ENCODE measurements around the gene STXBP5.

The STXBP5 gene

DNA sequence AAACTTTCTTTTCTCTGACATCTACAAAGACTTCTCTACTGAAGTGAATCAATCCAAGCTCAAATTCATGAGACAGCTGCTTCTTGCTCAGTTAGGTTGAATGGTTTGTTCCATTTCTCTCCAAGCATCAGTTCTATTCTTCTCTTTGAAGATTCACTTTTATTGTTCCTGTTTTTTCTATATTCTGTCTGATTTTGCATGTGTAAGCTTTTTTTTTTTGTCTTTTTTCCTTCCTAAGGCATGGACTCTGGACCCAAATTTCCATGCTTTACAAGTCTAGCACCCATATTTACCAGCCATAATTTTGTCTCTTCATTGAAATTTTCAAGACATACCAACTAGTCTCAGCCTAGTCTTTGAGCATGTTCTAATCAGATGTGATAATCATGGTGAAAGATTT is 25.9 kb upstream of the STXBP5 start:
- no peak for DNase-seq

DNA sequence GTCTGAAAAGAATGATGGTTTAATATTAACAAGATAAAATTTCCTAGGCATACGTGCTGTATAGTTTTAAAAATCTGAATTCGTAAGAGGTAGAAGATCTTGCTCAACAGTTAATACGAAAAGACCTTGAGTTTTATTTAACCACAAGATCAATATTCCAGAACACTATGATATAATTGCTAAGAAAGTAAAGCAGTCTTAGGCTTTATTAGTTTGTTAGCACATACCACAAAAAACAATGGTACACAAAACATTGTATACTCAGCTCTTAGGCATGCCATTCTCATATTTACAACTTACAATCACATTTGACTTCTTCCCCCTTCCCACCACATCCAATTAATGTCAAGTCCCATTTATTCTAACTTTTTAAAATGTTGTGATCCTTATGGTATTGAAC is 24.4 kb upstream of the STXBP5 start:
- DNase-seq = no peak

DNA sequence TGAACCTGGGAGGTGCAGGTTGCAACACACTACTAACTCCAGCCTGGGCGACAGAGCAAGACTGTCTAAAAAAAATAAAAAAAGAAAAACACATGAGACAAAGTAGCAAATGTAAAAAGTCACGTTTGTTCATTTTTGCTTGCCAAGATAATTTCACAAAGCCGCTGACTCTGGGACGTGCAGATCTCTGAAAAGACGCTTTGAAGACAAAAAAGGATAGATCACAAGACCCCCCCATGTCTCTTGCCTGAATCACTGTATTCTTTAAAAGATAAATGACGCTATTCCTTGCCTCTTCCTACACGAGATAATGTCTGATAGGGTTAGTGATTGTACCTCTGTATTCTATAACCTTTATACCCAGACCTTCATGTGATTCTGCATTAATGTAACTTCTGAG is 23.3 kb upstream of the STXBP5 start:
- DNase-seq = no peak

DNA sequence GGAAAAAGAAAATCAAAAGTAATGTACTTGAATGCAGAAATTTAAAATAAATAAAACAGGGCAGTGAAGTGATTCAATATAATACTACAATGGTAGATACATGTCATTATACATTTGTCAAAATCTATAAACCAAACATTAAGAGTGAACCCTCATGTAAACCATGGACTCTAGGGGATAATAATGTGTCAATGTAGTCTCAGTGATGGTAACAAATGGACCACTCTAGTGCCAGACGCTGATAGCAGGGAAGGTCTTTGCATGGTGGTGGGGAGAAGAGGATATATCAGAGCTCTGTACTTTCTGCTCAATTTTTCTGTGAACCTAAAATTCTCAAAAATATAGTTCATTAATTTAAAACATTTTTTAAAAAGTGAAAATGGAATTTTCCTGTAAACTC is 19.8 kb upstream of the STXBP5 start:
- no peak for DNase-seq

DNA sequence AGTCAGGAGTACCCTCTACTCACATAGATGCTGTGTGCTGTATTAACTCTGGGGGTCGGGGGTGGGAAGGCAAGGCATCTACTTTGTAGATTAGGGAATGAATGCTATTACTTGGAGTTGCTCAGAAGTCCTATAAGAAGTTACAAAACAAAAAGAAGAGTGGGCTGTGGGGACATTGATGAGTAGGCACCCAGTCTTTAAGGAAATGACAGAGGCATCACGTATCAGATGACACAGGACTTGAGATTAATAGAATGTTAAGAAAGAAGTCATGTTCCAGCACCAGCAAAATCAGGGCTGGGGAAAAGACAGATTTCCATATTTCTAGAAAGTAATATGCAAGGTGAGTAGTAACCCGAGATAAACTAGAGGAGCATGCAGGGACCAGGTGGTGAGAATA is 19.0 kb upstream of the STXBP5 start:
- no peak for DNase-seq

DNA sequence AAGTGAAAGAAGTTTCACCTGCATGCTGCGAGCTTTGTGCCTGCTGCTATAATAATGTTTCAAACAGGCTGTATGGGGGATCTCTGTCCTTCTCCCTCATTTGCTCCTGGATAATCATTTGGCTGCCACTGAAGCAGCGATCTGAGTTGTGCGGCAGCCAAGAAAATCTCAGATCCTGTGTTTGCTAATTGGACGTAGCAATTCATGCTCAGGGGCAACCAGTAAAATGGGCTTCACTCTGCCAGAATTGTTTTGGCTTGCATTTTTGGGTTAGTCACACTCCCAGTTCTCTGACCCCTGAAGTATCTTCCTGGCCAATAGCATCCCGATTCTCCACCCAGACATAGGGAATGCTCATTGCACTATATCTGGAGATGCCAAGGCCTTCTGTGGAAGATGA is 13.7 kb upstream of the STXBP5 start:
- no peak for DNase-seq

DNA sequence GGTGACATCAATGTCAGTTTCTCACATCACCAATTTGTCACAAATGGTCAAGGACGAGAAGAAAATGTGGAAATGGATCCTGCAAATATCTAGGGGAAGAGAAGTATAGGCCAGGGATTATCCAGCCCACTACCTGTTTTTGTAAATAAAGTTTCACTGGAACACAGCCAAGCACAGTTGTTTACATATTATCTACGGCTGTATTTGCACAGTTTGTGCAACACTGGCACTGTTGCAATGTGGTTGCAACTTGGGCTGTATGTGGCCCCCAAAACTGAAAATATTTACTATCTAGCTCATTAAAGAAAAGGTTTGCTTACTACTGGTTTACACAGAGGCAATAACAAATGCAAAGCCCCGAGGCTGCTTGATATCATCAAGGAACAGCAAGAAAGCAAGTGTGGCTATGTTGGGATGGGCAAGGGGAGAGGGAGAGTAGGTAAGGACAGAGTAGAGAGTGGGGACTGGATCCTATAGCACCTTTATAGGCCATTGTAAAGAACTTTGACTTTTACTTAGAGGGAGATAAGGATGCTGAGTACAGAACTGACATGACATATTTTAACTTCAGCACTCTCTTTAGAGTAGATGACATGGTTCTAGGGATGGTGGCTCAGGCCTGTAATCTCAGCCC is 11.8 kb upstream of the STXBP5 start:
- DNase-seq = no peak

DNA sequence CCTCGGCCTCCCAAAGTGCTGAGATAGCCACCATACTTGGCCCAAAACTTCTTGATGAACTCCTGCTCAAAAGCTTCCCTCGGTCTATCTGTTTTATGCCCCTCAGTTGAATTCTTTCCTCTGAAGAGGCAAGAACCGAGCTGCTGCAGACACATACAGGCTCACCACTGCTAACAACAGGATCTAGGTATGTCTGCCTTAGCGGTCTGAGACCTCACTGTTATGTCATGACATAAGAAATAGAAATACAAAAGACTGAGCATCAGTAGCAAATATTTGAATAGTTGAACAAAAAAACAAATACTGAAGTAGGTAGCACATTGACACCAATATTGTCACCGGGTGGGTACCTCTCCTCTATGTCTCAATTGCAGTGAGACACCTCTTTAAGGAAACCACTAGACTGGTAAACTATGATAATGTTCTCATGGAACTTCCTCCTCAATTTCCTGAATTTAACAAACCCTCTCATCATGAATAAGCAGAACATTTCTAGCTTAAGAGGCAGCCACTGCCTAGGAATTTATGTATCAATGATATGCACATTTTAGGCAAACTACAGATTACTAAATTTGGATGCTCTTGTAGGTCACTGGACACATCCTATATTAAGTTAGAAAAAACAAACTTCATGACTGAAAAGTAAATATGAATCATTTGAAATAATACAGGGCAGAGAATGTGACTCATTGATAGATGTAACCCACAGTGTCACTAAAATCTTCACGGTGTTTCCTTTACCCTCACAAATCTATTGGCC is 9.4 kb upstream of the STXBP5 start:
- DNase-seq = no peak

DNA sequence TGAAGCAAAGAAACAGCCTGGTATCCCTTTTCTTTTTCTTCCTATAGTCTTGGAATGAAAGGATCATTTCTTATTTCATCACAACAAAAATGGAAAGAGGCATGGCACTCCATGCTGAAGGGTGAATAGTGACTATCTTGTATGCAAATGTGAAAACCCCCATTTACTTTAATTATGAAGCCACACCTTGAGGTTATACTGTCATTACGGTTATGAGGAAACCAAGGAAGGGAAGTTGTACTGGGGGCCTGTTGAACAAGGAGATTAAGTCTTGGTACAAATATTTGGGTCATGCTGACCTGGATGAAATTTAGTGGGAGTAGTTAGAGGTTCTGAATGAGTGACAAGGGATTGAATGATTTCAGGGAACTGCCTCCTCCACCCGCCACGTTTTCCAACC is 8.7 kb upstream of the STXBP5 start:
- no peak for DNase-seq

DNA sequence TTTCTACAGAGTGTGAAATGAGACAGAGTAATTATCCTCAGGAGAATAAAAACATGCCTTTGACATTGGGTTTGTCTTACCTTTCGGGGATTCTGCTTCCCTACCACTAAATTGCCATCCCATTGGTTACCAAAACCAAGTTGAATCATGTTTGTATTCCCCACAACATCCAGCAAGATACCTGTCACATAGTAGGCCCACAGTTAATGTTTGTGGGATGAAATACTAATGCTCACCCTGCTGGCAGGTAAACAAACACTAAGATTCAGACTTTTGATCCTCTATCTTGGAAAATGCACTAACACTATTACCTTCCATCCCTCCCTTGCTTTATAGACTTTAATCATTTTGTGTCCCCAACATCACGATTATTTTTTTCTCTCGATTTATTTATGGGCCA is 8.2 kb upstream of the STXBP5 start:
- no peak for DNase-seq

DNA sequence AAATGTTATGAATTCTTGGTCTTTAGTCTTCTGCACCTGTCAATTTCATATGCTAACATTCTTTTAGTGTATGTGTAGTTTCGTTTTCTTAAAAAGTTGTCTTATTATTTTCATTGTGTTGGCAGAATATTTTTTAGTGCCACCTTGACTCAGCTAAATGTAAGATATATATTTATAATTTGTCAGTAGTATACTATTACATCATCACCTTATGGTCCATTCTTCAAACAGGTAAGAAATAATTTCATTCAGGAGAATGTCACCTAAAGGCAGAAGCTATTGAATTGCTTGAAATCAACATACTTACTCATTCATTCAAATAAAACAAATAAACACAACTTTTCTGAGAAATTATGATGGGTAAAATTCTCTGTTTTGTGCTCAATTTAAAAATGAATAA is 3.5 kb upstream of the STXBP5 start:
- no peak for DNase-seq

DNA sequence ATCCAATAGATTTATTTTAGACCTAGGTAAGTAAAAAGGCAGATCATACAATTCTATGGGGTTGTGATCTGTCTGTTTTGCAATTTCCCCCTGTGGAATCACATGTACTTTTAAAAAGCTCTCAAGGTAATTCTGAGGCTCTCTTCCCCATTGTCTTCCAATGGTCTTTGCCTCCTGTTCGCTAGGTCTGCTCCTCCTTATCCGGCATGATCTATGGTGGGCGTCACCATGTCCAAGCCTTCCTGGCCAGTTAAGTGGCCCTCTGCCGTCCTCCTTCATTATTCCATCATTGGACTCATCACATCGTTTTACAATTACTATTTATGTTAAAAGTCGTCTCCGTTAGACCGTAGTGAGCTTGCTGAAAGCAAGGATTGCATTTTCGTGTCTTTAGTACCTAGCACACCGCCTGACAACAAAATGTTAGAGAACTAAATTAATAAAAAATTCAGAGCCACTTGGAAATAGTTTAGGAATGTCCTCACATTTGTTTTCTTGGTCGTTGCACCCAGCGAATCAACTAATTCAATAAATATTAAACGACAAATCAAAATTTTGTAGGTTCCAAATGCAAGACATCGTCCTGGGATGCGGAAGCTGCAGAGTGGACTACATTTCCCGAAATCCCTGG is 2.2 kb upstream of the STXBP5 start:
- peak; percentile 60 for DNase-seq

DNA sequence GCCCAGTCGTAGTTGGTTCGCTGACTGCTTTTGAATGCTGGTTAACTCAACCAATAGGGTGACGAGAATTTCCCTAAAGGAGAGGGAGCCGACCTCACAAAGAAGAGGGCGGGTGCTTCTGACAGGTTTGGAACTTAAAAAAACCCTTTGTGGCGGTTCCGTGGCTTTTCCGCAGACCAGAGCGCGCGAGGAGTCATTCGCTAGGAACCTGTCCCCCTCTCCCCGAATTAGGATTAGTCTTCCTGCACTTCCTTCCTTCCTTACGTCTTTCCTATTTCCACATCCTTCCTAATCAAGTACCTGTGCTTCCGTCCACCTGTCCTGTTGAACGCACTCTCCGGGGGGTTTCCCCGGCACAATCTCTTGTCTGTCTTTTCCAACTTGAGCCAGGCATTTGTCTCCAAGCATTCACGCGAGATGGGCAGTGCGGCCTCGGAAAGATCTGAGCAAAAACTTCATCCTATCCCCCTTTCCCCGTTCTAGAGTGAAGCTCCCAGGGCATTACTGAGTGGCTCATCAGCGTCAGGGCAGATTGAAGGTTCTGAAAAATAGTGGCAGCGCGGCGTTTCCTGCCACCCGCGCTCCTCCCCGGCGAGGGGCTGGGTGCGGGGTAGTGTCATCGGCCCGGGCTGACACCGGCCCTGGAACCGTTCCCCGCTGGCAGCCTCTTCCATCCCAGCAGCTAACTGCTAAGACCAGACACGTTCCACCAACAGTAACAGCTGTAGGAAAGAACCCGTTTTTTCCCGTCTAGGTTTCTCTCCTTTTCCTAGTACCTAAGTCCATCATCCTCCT is 1.5 kb upstream of the STXBP5 start:
- DNase-seq = peak; percentile 85

DNA sequence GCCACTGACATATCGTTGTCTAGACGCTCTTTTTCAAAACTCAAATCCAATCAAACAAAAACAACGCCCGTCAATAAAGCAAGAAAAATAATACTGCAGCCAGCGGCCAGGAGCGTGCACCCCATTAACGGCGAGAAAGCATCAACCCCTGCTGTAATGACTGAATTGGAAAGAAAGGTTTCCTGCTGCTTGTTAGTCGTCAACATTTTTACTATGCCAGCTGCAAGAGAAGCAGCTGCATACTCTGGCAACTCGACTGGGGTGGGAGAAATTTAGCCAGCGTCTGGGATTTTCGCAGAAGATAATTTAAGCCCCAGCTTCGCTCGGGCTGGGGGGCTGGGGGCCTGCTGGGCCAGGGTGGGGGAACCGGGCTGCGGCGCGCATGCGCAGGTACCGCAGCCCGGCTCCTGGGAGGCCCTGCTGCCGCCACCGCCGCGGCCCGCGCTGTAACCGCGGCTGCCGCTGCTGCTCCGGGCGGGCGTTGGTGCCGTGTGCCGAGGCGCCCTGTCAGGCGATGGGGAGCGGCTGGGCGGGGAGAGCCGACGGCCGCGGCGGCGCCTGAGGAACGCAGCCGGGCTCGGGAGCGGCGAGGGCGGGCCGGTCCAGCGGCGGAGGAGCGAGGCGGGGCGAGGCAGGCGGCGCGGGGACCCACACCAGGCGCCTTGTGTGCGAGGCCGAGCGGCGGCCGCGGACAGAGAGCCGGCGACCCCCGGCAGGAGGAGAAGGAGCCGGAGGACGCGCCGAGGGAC is 732 bp upstream of the STXBP5 start:
- DNase-seq = peak; percentile 84

DNA sequence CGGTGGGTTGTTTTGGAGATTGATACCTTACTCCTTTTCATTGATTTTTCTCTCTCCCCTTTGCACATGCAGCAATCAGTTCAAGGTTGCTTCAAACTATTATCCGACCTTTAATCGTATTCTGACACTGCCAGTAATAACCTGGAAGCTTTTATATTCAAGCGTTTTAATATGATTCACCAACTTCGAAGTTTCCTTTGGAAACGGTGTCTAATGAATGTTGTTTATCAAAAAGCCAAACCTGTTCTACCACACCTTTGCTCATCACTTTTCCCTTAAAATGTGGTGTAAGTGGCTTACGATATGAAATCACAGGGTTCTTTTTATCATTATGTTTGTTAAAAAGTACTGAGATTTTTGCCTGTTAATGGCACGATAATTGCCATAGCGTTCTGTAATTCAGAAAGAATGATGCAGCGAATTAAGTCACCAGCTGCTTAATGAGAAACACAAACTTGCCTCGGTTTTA is 660 bp downstream of the STXBP5 start:
- DNase-seq = no peak

DNA sequence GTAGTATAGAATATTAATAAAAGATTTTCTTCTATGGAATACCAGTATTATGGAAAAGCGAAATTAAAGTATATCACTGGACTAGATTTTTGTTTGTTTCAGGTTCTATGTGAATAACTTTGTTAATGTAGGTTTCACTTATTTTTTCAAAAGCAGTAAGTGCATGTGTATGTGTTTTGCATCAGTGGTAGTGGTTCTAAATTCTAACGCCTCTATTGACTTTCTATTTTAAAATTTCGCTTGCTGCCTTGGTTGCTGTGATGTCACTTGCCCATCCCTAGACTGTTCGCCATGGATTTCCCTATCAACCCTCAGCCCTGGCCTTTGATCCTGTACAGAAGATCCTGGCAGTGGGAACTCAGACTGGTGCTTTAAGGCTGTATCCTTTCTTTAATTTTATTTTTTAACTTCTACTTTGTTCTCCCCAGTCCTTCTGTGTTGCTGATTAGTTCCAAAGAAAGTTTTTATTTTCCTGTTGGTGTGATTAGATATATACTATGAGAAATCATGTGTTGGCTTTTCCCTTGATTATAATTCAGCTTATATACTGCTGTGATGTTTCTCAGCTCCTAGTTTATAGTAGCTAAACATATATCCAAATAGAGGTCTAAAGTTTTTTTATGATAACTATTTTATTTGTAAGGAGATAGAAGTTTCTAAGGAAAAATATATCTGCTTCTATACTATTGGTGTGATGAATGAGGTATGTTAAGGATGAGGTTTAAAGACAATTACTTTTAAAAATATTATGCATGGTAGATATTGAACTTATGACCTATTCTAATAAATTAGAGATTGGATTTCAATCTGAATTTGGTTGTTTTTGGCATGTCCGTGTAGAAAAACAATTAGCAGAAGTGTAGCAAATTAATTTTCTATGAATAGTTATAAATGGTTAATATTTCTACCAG is 1.7 kb downstream of the STXBP5 start:
- DNase-seq = peak; percentile 22

DNA sequence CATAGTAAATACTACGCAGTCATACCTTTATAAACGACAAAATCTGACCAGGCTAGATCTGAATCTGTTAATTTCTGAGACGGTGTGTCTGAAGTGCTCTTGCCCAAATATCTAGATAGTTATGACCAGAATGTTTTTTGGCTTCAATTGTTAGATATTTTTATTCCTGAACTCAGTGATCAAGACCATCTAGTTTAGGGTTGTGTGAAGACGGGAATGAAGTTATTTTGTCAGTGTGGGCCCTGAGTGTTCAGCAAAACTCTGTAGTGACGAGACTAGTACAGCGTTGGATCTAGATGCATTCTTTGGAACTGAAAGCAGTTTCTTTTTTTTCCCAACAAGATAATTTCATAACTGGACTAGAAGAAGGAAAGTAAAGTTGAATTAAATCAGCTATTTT is 3.1 kb downstream of the STXBP5 start:
- peak; percentile 17 for DNase-seq

DNA sequence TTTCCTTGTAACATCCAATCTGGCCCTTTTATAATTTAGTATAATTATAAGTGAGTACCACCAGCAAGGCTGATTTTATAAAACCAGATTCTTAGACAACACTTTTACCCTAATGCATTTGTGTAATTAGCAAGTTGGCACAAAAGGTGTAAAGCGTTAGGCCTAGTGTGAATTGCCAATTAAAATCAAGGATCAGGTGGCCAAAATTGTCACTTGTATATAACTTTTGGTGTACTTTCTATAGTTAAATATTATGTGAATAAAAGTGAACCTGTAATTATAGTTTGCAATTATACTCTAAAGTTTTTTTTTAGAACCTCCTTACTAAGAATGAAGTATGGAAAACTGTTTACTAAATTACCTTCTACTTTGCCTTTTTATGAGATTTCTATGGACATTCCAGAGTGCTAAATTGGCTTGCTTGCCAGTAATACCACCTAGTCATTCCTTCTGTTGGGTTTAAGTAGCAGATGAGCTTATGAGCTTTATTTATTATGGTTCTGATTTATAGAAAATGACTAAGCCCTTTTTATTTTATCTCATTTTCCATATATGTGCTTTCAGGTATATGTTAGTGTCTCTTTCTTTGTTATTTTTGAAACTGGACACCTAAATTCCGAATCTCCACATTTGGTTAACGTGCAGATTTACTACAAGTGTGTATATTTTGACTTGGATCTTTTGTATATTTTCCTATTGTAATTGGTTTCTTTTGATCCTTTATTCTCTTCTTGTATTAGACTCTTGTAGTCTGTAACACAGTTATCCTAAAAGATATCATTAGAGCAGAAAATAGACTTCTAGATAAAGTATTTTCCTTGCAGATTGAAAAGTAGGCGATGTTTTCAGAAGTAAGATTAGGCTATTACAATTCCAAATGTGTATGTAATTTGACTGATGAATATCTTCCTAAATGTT is 3.9 kb downstream of the STXBP5 start:
- no peak for DNase-seq

DNA sequence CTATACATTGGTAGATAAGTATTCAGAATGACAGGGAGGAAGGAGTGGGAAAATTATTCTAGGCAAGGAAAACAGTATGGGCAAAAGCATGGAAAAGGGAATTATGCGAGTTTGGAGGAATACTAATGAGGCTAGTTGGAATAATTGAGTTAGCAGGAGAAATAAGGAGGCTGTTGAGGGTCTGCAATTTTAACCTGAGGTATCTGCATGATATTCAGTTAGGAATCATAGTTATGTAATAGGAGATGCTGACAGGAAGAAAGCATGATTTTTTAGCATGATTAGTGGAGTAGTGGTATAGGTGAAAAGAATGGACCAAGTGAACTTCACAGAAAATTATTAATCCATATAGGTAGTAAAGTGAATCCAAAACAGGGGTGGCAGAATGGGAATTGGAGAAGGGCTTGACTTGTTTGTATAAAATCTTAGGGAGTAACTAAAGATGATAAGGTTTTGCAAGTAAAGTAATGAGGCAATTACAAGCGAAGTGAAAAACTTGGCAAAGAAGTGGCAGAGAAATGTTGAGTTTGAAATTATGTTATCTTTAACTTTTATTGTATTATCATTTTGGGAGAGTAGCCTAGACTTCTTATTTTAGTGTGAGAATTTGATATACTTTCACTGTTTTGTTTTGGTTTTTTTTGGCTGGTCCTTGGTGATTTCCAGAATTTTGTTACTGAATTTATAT is 5.7 kb downstream of the STXBP5 start:
- DNase-seq = no peak
